Neural cell (in vitro differentiated cells): ENCODE data around the gene TMEM151A. TPM values are rescaled to one million over a fixed set of nuclear protein-coding genes. Genes with fewer than 3 reads are reported as not detected.

Source experiments
- H2AFZ ChIP-seq: fragments of 200-600, 300-800 bp; sonication (generic), shearing (Covaris generic); 2 replicates; pipeline ENCODE4 v1.6.0; 2014; ENCODE audit warnings: low read depth, mild to moderate bottlenecking, antibody characterized with exemption, low read length, moderate library complexity
- H3F3A ChIP-seq: fragments of 200-600 bp; shearing (Covaris generic); 2 replicates; pipeline ENCODE4 v1.6.1; 2016; ENCODE audit warnings: mild to moderate bottlenecking, moderate library complexity, mixed read lengths, antibody characterized with exemption, low read length; ENCODE audit not compliant: insufficient read depth, poor library complexity, severe bottlenecking
- H3K27ac ChIP-seq: fragments of 200-600, 300-800 bp; sonication (generic), shearing (Covaris generic); 2 replicates; pipeline ENCODE4 v1.5.1; 2014; ENCODE audit warnings: mild to moderate bottlenecking, low read length, moderate library complexity
- H3K27me3 ChIP-seq: fragments of 300-800, 200-600 bp; sonication (generic), shearing (Covaris generic); 2 replicates; pipeline ENCODE4 v1.6.0; 2014; ENCODE audit warnings: mild to moderate bottlenecking, low read depth, low read length, moderate library complexity; ENCODE audit not compliant: insufficient read depth
- H3K36me3 ChIP-seq: fragments of 300-800, 200-600 bp; sonication (generic), shearing (Covaris generic); 2 replicates; pipeline ENCODE4 v1.5.1; 2014; ENCODE audit warnings: mild to moderate bottlenecking, antibody characterized with exemption, low read length, moderate library complexity; ENCODE audit not compliant: insufficient read depth
- H3K4me2 ChIP-seq: fragments of 300-800, 200-600 bp; sonication (generic), shearing (Covaris generic); 2 replicates; pipeline ENCODE4 v1.6.0; 2014; ENCODE audit warnings: mild to moderate bottlenecking, low read length
- H3K4me3 ChIP-seq: fragments of 300-800, 200-600 bp; sonication (generic), shearing (Covaris generic); 2 replicates; pipeline ENCODE4 v1.5.1; 2014; ENCODE audit warnings: mild to moderate bottlenecking, low read length, moderate library complexity
- H3K79me2 ChIP-seq: fragments of 200-600 bp; shearing (Covaris generic); replicated peaks from 2 replicates; pipeline ENCODE4 v1.6.0; 2014; ENCODE audit warnings: mild to moderate bottlenecking, low read length, moderate library complexity; ENCODE audit not compliant: insufficient read depth
- H3K9ac ChIP-seq: fragments of 300-800, 200-600 bp; sonication (generic), shearing (Covaris generic); 2 replicates; pipeline ENCODE4 v1.6.1; 2016; ENCODE audit warnings: mild to moderate bottlenecking, low read length, mixed read lengths
- H3K9me2 ChIP-seq: fragments of 200-600 bp; shearing (Covaris generic); 2 replicates; pipeline ENCODE4 v1.6.1; 2016; ENCODE audit warnings: mild to moderate bottlenecking, low read length, mixed read lengths; ENCODE audit not compliant: insufficient read depth
- H3K9me3 ChIP-seq: fragments of 200-600, 300-800 bp; sonication (generic), shearing (Covaris generic); 2 replicates; pipeline ENCODE4 v1.6.1; 2016; ENCODE audit warnings: mild to moderate bottlenecking, mixed run types, low read length, moderate library complexity, mixed read lengths
- H4K20me1 ChIP-seq: fragments of 200-600 bp; shearing (Covaris generic); 2 replicates; pipeline ENCODE4 v1.6.1; 2016; ENCODE audit warnings: mild to moderate bottlenecking, mixed run types; ENCODE audit not compliant: insufficient read depth
- EP300 ChIP-seq: fragments of 450-650 bp; conservative IDR thresholded peaks from 2 replicates; pipeline ENCODE4 v1.6.1; 2014; ENCODE audit warnings: antibody characterized with exemption, mild to moderate bottlenecking, moderate library complexity; ENCODE audit not compliant: poor library complexity, severe bottlenecking
- EZH2 ChIP-seq: fragments of 200-600, 300-800 bp; shearing (Covaris generic), sonication (generic); IDR thresholded peaks from 2 replicates; pipeline ENCODE4 v1.6.1; 2014; ENCODE audit warnings: antibody characterized with exemption, low read length, borderline replicate concordance, mild to moderate bottlenecking; ENCODE audit not compliant: insufficient read depth, poor library complexity, severe bottlenecking
- MXI1 ChIP-seq: fragments of 450-650 bp; conservative IDR thresholded peaks from 2 replicates; pipeline ENCODE4 v1.6.1; 2014; ENCODE audit warnings: antibody characterized with exemption, mild to moderate bottlenecking; ENCODE audit not compliant: poor library complexity, severe bottlenecking
- POLR2AphosphoS5 ChIP-seq: IDR thresholded peaks from 2 replicates; pipeline ENCODE4 v1.6.1; 2012
- RAD21 ChIP-seq: fragments of 450-650 bp; conservative IDR thresholded peaks from 2 replicates; pipeline ENCODE4 v1.6.1; 2014; ENCODE audit warnings: antibody characterized with exemption, mild to moderate bottlenecking, moderate library complexity
- SMC3 ChIP-seq: fragments of 450-650 bp; conservative IDR thresholded peaks from 2 replicates; pipeline ENCODE4 v1.6.1; 2014; ENCODE audit warnings: antibody characterized with exemption, mild to moderate bottlenecking, moderate library complexity; ENCODE audit not compliant: poor library complexity
- TAF1 ChIP-seq: IDR thresholded peaks from 2 replicates; pipeline ENCODE4 v1.6.1; 2012; ENCODE audit warnings: low read depth
- polyA plus RNA-seq: library from polyadenylated mRNA; depleted of rRNA; stranded (reverse); fragments of >200 nt; gene quantifications from 2 replicates; pipeline ENCODE4 v1.2.3, GENCODE V29; 2014
- TF ChIP-seq, protein P1 (sequence below): IDR thresholded peaks from 2 replicates; pipeline ENCODE4 v1.6.1; 2012; ENCODE audit warnings: borderline replicate concordance
- TF ChIP-seq, protein P2 (sequence below): fragments of 450-650 bp; IDR thresholded peaks from 2 replicates; pipeline ENCODE4 v1.5.1; 2014; ENCODE audit warnings: antibody characterized with exemption, mild to moderate bottlenecking, moderate library complexity; ENCODE audit not compliant: poor library complexity, severe bottlenecking

TMEM151A gene
- polyA plus RNA-seq, 1 donor from 2014 or later: 5.3 TPM

DNA sequence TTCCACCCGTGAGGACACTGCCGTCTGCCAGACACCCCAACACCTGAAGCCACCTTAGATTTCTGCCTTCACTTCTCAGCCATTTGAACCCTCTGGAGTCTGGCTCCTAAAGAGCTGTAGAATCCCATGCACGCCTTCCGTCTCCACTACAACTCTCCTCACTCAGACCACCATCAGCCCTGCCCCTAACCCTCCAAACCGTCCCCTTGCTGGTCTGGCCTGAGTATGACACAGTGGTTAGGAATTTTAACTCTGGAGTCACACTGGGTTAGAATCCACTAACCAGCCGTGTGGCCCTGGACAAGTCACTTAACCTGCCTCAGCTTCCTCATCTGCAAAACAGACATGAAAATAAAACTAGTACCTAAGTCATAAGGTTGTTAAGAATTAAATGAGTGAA lies 10.7 kb upstream of the TMEM151A start:
- Histone ChIP-seq H3K27ac (peak overlapping the region; percentile 98), H2AFZ (no peak overlapping the region), H4K20me1 (peaks cover 8% of the 10 kb centered on the region), H3K79me2 (peaks cover 58% of the 10 kb centered on the region), H3K36me3 (no peaks in the 10 kb centered on the region), H3F3A (peaks cover 4% of the 10 kb centered on the region), H3K9ac (peak overlapping the region; percentile 99), H3K27me3 (no peaks in the 10 kb centered on the region), H3K9me3 (no peaks in the 10 kb centered on the region), H3K4me2 (no peak overlapping the region), H3K4me3 (peak overlapping the region; percentile 76), H3K9me2 (no peaks in the 10 kb centered on the region)
- TF ChIP-seq SMC3: no peak
- TF ChIP-seq RAD21: no peak
- TF ChIP-seq MXI1: no peak
- TF ChIP-seq, protein P1, sequence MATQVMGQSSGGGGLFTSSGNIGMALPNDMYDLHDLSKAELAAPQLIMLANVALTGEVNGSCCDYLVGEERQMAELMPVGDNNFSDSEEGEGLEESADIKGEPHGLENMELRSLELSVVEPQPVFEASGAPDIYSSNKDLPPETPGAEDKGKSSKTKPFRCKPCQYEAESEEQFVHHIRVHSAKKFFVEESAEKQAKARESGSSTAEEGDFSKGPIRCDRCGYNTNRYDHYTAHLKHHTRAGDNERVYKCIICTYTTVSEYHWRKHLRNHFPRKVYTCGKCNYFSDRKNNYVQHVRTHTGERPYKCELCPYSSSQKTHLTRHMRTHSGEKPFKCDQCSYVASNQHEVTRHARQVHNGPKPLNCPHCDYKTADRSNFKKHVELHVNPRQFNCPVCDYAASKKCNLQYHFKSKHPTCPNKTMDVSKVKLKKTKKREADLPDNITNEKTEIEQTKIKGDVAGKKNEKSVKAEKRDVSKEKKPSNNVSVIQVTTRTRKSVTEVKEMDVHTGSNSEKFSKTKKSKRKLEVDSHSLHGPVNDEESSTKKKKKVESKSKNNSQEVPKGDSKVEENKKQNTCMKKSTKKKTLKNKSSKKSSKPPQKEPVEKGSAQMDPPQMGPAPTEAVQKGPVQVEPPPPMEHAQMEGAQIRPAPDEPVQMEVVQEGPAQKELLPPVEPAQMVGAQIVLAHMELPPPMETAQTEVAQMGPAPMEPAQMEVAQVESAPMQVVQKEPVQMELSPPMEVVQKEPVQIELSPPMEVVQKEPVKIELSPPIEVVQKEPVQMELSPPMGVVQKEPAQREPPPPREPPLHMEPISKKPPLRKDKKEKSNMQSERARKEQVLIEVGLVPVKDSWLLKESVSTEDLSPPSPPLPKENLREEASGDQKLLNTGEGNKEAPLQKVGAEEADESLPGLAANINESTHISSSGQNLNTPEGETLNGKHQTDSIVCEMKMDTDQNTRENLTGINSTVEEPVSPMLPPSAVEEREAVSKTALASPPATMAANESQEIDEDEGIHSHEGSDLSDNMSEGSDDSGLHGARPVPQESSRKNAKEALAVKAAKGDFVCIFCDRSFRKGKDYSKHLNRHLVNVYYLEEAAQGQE: no peak
- TF ChIP-seq, protein P2, sequence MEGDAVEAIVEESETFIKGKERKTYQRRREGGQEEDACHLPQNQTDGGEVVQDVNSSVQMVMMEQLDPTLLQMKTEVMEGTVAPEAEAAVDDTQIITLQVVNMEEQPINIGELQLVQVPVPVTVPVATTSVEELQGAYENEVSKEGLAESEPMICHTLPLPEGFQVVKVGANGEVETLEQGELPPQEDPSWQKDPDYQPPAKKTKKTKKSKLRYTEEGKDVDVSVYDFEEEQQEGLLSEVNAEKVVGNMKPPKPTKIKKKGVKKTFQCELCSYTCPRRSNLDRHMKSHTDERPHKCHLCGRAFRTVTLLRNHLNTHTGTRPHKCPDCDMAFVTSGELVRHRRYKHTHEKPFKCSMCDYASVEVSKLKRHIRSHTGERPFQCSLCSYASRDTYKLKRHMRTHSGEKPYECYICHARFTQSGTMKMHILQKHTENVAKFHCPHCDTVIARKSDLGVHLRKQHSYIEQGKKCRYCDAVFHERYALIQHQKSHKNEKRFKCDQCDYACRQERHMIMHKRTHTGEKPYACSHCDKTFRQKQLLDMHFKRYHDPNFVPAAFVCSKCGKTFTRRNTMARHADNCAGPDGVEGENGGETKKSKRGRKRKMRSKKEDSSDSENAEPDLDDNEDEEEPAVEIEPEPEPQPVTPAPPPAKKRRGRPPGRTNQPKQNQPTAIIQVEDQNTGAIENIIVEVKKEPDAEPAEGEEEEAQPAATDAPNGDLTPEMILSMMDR: no peak
- no peak for TF ChIP-seq POLR2AphosphoS5
- TF ChIP-seq EP300: no peak
- TF ChIP-seq EZH2: no peak
- TF ChIP-seq TAF1: no peak

DNA sequence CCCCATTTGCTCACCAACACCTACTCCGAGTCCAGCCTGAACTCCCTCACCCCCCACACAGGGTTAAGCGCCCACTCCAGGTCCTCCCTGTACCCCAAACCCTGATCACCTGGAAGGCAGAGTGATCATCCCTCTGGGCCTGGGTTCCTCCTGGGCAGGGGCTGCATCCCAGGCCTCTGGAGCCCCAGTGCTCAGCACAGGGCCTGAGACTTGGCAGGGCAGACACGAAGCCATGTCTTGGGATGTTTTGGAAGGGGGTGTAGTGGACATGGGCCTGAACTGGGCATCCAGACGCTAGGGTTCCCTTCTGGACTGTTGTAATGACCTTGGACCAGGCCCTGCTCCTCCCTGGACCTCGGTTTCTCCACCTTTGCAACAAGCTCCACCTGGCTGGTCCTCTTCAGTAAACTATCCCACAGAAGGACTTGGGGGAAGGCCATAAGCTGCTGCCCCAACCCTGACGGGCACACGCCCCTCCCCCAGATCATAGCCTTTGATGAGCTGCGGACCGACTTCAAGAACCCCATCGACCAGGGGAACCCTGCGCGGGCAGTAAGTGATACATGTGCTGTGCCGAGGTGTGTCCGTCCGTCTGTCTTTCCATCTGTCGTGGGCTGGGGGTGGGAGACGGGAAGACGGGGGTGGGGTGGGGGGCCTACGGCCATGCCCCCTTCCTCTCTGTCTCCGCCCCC lies 9.8 kb upstream of the TMEM151A start:
- TF ChIP-seq RAD21 (no peak), EZH2 (no peak), MXI1 (no peak), POLR2AphosphoS5 (no peak), EP300 (no peak), TAF1 (no peak), SMC3 (no peak)
- TF ChIP-seq, protein P1: no peak
- TF ChIP-seq, protein P2: no peak
- Histone ChIP-seq H3K79me2 (peaks cover 59% of the 10 kb centered on the region), H3K27me3 (no peaks in the 10 kb centered on the region), H2AFZ (no peak overlapping the region), H3K9ac (peak overlapping the region; percentile 58), H3K4me2 (peak overlapping the region; percentile 70), H4K20me1 (peaks cover 8% of the 10 kb centered on the region), H3K4me3 (peak overlapping the region; percentile 76), H3K27ac (peak overlapping the region; percentile 98), H3F3A (peaks cover 4% of the 10 kb centered on the region), H3K9me3 (no peaks in the 10 kb centered on the region), H3K36me3 (no peaks in the 10 kb centered on the region), H3K9me2 (no peaks in the 10 kb centered on the region)
